SK-N-SH (cell line): ENCODE results near the gene SRPRA. TPM values are rescaled to one million over a fixed set of nuclear protein-coding genes. Genes with fewer than 3 reads are reported as not detected.
A peak's percentile ranks its signal among the peaks of the same experiment; 100 is the strongest.

ENCODE experiments used
- CTCF ChIA-PET: fragments of 300-600, 350-600 bp; formaldehyde crosslinking; extraction: SDS; loops from one replicate; lab custom pipeline; 2021; lab: Yijun Ruan, JAX
- POLR2A ChIA-PET: fragments of 350-600 bp; sonication (Branson Sonifier 250); formaldehyde crosslinking; extraction: SDS; loops from one replicate; lab custom pipeline; 2020; ENCODE audit warnings: antibody characterized with exemption, inconsistent platforms; lab: Yijun Ruan, JAX
- DNase-seq: peaks from one replicate; pipeline ENCODE4 v3.0.0; 2012
- H2AFZ ChIP-seq: fragments of 200-600 bp; sonication (generic); 2 replicates; pipeline ENCODE4 v1.8.1; 2016; ENCODE audit warnings: antibody characterized with exemption, mild to moderate bottlenecking, low read depth
- H3F3A ChIP-seq: fragments of 200-600 bp; sonication (generic); replicated peaks from 2 replicates; pipeline ENCODE3; 2016; ENCODE audit warnings: antibody characterized with exemption, mild to moderate bottlenecking; ENCODE audit not compliant: insufficient read depth
- H3K27ac ChIP-seq, 2 experiments: fragments of 200-500 bp in 1 of 2; fragments of 200-600 bp in 1 of 2; sonication (Bioruptor generic) in 1 of 2; sonication (generic), shearing (Covaris generic) in 1 of 2; 2 replicates each; pipeline versions ENCODE4 v1.5.1 to v1.6.1; 2014 to 2016; ENCODE audit warnings: low read depth in 2 of 2, inconsistent platforms in 1 of 2, low read length in 1 of 2, mild to moderate bottlenecking in 1 of 2, mixed read lengths in 1 of 2
- H3K27me3 ChIP-seq: fragments of 200-600 bp; sonication (generic), shearing (Covaris generic); 2 replicates; pipeline ENCODE4 v1.6.1; 2016; ENCODE audit warnings: mixed run types; ENCODE audit not compliant: insufficient read depth
- H3K36me3 ChIP-seq, 2 experiments: fragments of 200-500 bp in 1 of 2; fragments of 200-600 bp in 1 of 2; sonication (Bioruptor generic) in 1 of 2; sonication (generic) in 1 of 2; replicated peaks in 1 of 2; 2 replicates each; pipeline versions ENCODE3 to v1.5.1; 2014 to 2016; ENCODE audit warnings: low read length in 1 of 2, mild to moderate bottlenecking in 1 of 2; ENCODE audit not compliant: insufficient read depth in 2 of 2, control insufficient read depth in 1 of 2
- H3K4me1 ChIP-seq, 2 experiments: fragments of 200-500 bp in 1 of 2; fragments of 200-600 bp in 1 of 2; sonication (Bioruptor generic) in 1 of 2; sonication (generic), shearing (Covaris generic) in 1 of 2; 2 replicates each; pipeline versions ENCODE4 v1.5.1 to v1.6.1; 2014 to 2016; ENCODE audit warnings: low read depth in 1 of 2, low read length in 1 of 2, mixed run types in 1 of 2; ENCODE audit not compliant: insufficient read depth in 2 of 2, control insufficient read depth in 1 of 2
- H3K4me2 ChIP-seq: fragments of 200-600 bp; sonication (generic), shearing (Covaris generic); 2 replicates; pipeline ENCODE4 v1.6.1; 2017; ENCODE audit warnings: mixed run types
- H3K4me3 ChIP-seq, 2 experiments: fragments of 200-500 bp in 1 of 2; fragments of 200-600 bp in 1 of 2; sonication (Bioruptor generic) in 1 of 2; sonication (generic), shearing (Covaris generic) in 1 of 2; 2 replicates each; pipeline versions ENCODE4 v1.5.1 to v1.8.1; 2014 to 2016; ENCODE audit warnings: low read depth in 2 of 2, inconsistent platforms in 1 of 2, low read length in 1 of 2, mild to moderate bottlenecking in 1 of 2, mixed read lengths in 1 of 2, moderate library complexity in 1 of 2
- H3K79me2 ChIP-seq: fragments of 200-600 bp; sonication (generic); 2 replicates; pipeline ENCODE4 v1.8.1; 2017; ENCODE audit warnings: mild to moderate bottlenecking; ENCODE audit not compliant: insufficient read depth
- H3K9ac ChIP-seq: fragments of 200-600 bp; sonication (generic); 2 replicates; pipeline ENCODE4 v1.6.1; 2017; ENCODE audit warnings: mixed run types
- H3K9me2 ChIP-seq: fragments of 200-600 bp; sonication (generic); 2 replicates; pipeline ENCODE4 v1.6.1; 2017; ENCODE audit warnings: mixed run types
- H3K9me3 ChIP-seq: fragments of 200-600 bp; sonication (generic); 2 replicates; pipeline ENCODE4 v1.6.1; 2017; ENCODE audit warnings: mixed run types, mild to moderate bottlenecking, moderate library complexity
- H4K20me1 ChIP-seq: fragments of 200-600 bp; sonication (generic); 2 replicates; pipeline ENCODE4 v1.6.1; 2017; ENCODE audit warnings: mild to moderate bottlenecking, mixed run types; ENCODE audit not compliant: insufficient read depth
- CTCF ChIP-seq: fragments of 200-600 bp; sonication (generic); IDR thresholded peaks from 2 replicates; pipeline ENCODE4 v1.6.1; 2017; ENCODE audit warnings: antibody characterized with exemption, mild to moderate bottlenecking, moderate library complexity
- EZH2phosphoT487 ChIP-seq: fragments of 200-600 bp; sonication (generic); IDR thresholded peaks from 2 replicates; pipeline ENCODE4 v1.6.1; 2017; ENCODE audit warnings: low read depth, mixed run types, mild to moderate bottlenecking, antibody characterized with exemption, moderate library complexity, borderline replicate concordance
- FOXJ3 ChIP-seq: sonication (generic); formaldehyde crosslinking; IDR thresholded peaks from 2 replicates; pipeline ENCODE4 v1.5.1; 2020; ENCODE audit warnings: mild to moderate bottlenecking, missing genetic modification reagents
- FOXM1 ChIP-seq: IDR thresholded peaks from 2 replicates; pipeline ENCODE4 v1.4.0; 2012; ENCODE audit warnings: low read depth, mild to moderate bottlenecking
- GATA2 ChIP-seq: sonication (generic); formaldehyde crosslinking; IDR thresholded peaks from 2 replicates; pipeline ENCODE4 v1.5.0; 2020; ENCODE audit warnings: mild to moderate bottlenecking, missing genetic modification reagents
- NFIC ChIP-seq: IDR thresholded peaks from 2 replicates; pipeline ENCODE4 v1.4.0; 2012; ENCODE audit warnings: borderline replicate concordance
- NRF1 ChIP-seq: IDR thresholded peaks from 2 replicates; pipeline ENCODE4 v1.6.1; 2012; ENCODE audit warnings: low read depth, mild to moderate bottlenecking, low read length
- RAD21 ChIP-seq: IDR thresholded peaks from 2 replicates; pipeline ENCODE4 v1.6.1; 2012; ENCODE audit warnings: mild to moderate bottlenecking, low read length
- RCOR1 ChIP-seq: fragments of 150-350 bp; IDR thresholded peaks from 2 replicates; pipeline ENCODE4 v1.6.1; 2017; ENCODE audit warnings: antibody characterized with exemption, low read length
- SIN3A ChIP-seq: IDR thresholded peaks from 2 replicates; pipeline ENCODE4 v1.6.1; 2012; ENCODE audit warnings: low read depth, mild to moderate bottlenecking, low read length, moderate library complexity, borderline replicate concordance
- SMC3 ChIP-seq: IDR thresholded peaks from 2 replicates; pipeline ENCODE4 v1.6.1; 2012; ENCODE audit warnings: low read depth, low read length, improper control_type of control experiment
- TAF1 ChIP-seq: IDR thresholded peaks from 2 replicates; pipeline ENCODE4 v1.6.1; 2012; ENCODE audit warnings: low read depth, mild to moderate bottlenecking, low read length, moderate library complexity, borderline replicate concordance
- TCF12 ChIP-seq: IDR thresholded peaks from 2 replicates; pipeline ENCODE4 v1.4.0; 2012
- YY1 ChIP-seq: IDR thresholded peaks from 2 replicates; pipeline ENCODE4 v1.4.0; 2012; ENCODE audit warnings: low read depth, mild to moderate bottlenecking
- WGBS: methylation state at CpG from one replicate; pipeline ENCODE4 v1.1.6; 2017; ENCODE audit warnings: low lambda C conversion rate; 5-methylcytosine and 5-hydroxymethylcytosine counted together
- polyA plus RNA-seq, 3 experiments: library from polyadenylated mRNA; depleted of rRNA; stranded (reverse); fragments of >200 nt; gene quantifications; 2 replicates each; pipeline ENCODE4 v1.2.3, GENCODE V29; 2012
- TF ChIP-seq, protein P1 (sequence below): IDR thresholded peaks from 2 replicates; pipeline ENCODE4; 2012

The SRPRA gene
- polyA plus RNA-seq, 1 of the 3 experiments (the other 2 are of a cell fraction): 129 TPM

DNA sequence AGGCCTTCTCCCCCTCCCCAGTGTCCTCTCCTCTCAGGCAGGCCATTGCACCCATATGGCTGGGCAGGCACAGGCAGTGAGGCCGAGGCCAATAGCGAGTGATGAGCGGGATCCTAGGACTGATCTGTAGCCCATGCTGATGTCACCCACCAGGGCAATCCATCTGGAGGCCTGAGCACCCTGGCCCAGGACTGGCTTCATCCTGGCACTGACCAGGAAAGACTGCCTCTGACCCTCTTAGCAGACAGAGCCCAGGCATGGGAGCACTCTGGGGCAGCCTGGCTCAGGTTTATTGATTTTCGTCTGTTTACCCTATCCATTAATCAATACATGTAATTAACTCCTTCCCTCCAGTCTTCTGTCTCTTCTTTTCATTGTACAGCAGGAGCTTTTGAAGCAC lies 9.1 kb upstream of the SRPRA start:
- TF ChIP-seq TCF12 (no peak), NRF1 (no peak), RCOR1 (no peak), EZH2phosphoT487 (no peak), FOXM1 (no peak), TAF1 (no peak), NFIC (no peak)
- Histone ChIP-seq H3K4me2 (no peak overlapping the region), H3K9me2 (no peaks in the 10 kb centered on the region), H3K27me3 (no peaks in the 10 kb centered on the region), H3K4me1 (peaks cover 0 to 10% of the 10 kb centered on the region in 2 experiments; a peak in 1 of 4 replicates), H3K79me2 (peaks cover 3% of the 10 kb centered on the region; the same call in 1 of the 2 replicates), H2AFZ (no peak overlapping the region), H3F3A (peaks cover 5% of the 10 kb centered on the region), H4K20me1 (no peaks in the 10 kb centered on the region), H3K27ac (no peak overlapping the region), H3K36me3 (peaks cover 14 to 39% of the 10 kb centered on the region in 2 experiments), H3K9ac (no peak overlapping the region), H3K4me3 (no peak overlapping the region), H3K9me3 (no peaks in the 10 kb centered on the region)
- CTCF ChIA-PET: no interaction called here
- no peak for DNase-seq
- 99% methylated on average over 4 of the region's 4 CpGs for WGBS
- POLR2A ChIA-PET: no interaction called here

GRCh38 chr11:126277322-126277721 lies 8.6 kb upstream of the SRPRA start:
- TF ChIP-seq, protein P1, sequence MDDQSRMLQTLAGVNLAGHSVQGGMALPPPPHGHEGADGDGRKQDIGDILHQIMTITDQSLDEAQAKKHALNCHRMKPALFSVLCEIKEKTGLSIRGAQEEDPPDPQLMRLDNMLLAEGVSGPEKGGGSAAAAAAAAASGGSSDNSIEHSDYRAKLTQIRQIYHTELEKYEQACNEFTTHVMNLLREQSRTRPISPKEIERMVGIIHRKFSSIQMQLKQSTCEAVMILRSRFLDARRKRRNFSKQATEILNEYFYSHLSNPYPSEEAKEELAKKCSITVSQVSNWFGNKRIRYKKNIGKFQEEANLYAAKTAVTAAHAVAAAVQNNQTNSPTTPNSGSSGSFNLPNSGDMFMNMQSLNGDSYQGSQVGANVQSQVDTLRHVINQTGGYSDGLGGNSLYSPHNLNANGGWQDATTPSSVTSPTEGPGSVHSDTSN: no peak
- TF ChIP-seq SMC3 (no peak), SIN3A (no peak), RCOR1 (no peak), FOXJ3 (CRISPR knock-in tag) (no peak), TCF12 (no peak)
- WGBS: 93% methylated on average over 6 of the region's 11 CpGs
- H3K9me2 ChIP-seq: no peaks in the 10 kb centered on the region
- H4K20me1 ChIP-seq: no peaks in the 10 kb centered on the region
- H3K4me3 ChIP-seq: no peak overlapping the region
- CTCF ChIA-PET: no interaction called here
- H3F3A ChIP-seq: peaks cover 5% of the 10 kb centered on the region
- H3K4me1 ChIP-seq: peaks cover 0 to 9% of the 10 kb centered on the region in 2 experiments; a peak in 1 of 4 replicates
- POLR2A ChIA-PET: no interaction called here
- H3K27ac ChIP-seq: no peak overlapping the region
- no peaks in the 10 kb centered on the region for H3K9me3 ChIP-seq
- no peak overlapping the region for H2AFZ ChIP-seq
- H3K79me2 ChIP-seq: no peaks in the 10 kb centered on the region
- no peak for DNase-seq
- no peak overlapping the region for H3K4me2 ChIP-seq
- H3K27me3 ChIP-seq: no peaks in the 10 kb centered on the region
- peaks cover 16 to 42% of the 10 kb centered on the region in 2 experiments for H3K36me3 ChIP-seq
- H3K9ac ChIP-seq: no peak overlapping the region

DNA sequence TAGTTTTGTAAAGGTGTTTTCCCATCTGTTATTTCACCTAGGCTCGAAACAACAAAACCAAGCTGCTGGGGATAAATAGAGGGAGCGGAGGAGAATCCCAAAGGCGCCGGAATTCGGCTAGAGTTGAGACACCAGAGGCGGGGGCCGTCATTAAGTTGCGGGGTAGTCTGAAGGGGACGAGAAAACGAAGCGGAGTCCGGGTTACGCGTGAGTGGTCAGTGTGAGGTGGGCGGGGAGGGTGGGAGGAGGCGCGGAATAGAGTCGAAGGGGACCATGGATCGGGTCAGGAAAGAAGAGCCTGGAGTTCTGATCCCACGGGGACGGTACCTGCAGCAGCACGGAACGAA lies 361 bp downstream of the SRPRA start:
- TF ChIP-seq GATA2 (no peak), YY1 (no peak), FOXJ3 (CRISPR knock-in tag) (no peak), CTCF (no peak), RAD21 (no peak)
- Histone ChIP-seq H3K27ac (peak overlapping the region; percentile 87 to 95), H3K9me2 (no peaks in the 10 kb centered on the region), H3K36me3 (peaks cover 46 to 53% of the 10 kb centered on the region in 2 experiments), H3K9ac (peak overlapping the region; percentile 89), H3K9me3 (no peaks in the 10 kb centered on the region), H3F3A (no peaks in the 10 kb centered on the region), H3K4me1 (peaks cover 9 to 12% of the 10 kb centered on the region in 2 experiments), H3K27me3 (no peaks in the 10 kb centered on the region), H2AFZ (peak overlapping the region; percentile 77), H4K20me1 (no peaks in the 10 kb centered on the region), H3K79me2 (peaks cover 46% of the 10 kb centered on the region), H3K4me2 (peak overlapping the region; percentile 99), H3K4me3 (peak overlapping the region; percentile 72 to 94)
- ChIA-PET POLR2A (interaction anchor here (1.3 to 2.7 kb wide), 3 partner anchors 14 to 36 kb away, joined by 4 to 12 read pairs (median 6); partner anchors contain the start of genes DCPS and TIRAP), CTCF (no interaction called here)
- DNase-seq: peak; percentile 75
- 2% methylated on average over 21 of the region's 23 CpGs for WGBS
